H1 (cell line): ENCODE data around the gene ZNRF3. TPM values are rescaled to one million over a fixed set of nuclear protein-coding genes. Genes with fewer than 3 reads are reported as not detected.
"Not testable (repeated sequence)": the region's sequence is repeated elsewhere in the genome, so short reads cannot be mapped to it uniquely, and the experiment has no call there.

Source experiments
- CTCF ChIA-PET: fragments of 300-600 bp; sonication (Branson Sonifier 250); formaldehyde crosslinking; loops from one replicate; lab custom pipeline; 2021; ENCODE audit not compliant: partially characterized antibody; lab: Charles Lee
- POLR2A ChIA-PET: fragments of 300-600 bp; sonication (Branson Sonifier 250); formaldehyde crosslinking; loops from one replicate; lab custom pipeline; 2021; ENCODE audit warnings: inconsistent platforms; ENCODE audit not compliant: partially characterized antibody; lab: Charles Lee
- DNase-seq, 2 experiments: peaks; one replicate each; pipeline versions ENCODE4 v3.0.0 to v3.0.0-alpha.2; 2010 to 2022; ENCODE audit warnings: low spot score in 2 of 2, low read depth in 1 of 2, mixed read lengths in 1 of 2
- FAIRE-seq: peaks from 2 replicates; lab custom pipeline; 2011; peaks lifted over from hg19 to GRCh38; lab: Jason Lieb, UNC
- H2AFZ ChIP-seq: 2 replicates; pipeline ENCODE4 v1.8.1; 2012; ENCODE audit warnings: low read length, inconsistent platforms
- H2AK5ac ChIP-seq: 2 replicates; pipeline ENCODE4 v1.6.1; 2013; ENCODE audit warnings: low read depth, low read length
- H2BK120ac ChIP-seq: replicated peaks from 2 replicates; pipeline ENCODE3; 2013; ENCODE audit warnings: low read depth, low read length, inconsistent platforms
- H2BK12ac ChIP-seq: 2 replicates; pipeline ENCODE4 v1.6.1; 2013; ENCODE audit warnings: low read depth, low read length
- H2BK15ac ChIP-seq: 2 replicates; pipeline ENCODE4 v1.6.1; 2013; ENCODE audit warnings: low read length
- H2BK20ac ChIP-seq: 2 replicates; pipeline ENCODE4 v1.6.1; 2013; ENCODE audit warnings: low read length
- H2BK5ac ChIP-seq: 2 replicates; pipeline ENCODE4 v1.6.1; 2013; ENCODE audit warnings: low read depth, low read length
- H3K14ac ChIP-seq: 2 replicates; pipeline ENCODE4 v1.6.1; 2013; ENCODE audit warnings: inconsistent platforms; ENCODE audit not compliant: insufficient read length
- H3K18ac ChIP-seq: 2 replicates; pipeline ENCODE4 v1.6.1; 2013; ENCODE audit warnings: low read length; ENCODE audit errors: extremely low read depth
- H3K23ac ChIP-seq: 2 replicates; pipeline ENCODE4 v1.6.1; 2013; ENCODE audit warnings: inconsistent platforms; ENCODE audit not compliant: insufficient read length
- H3K23me2 ChIP-seq: 2 replicates; pipeline ENCODE4 v1.6.1; 2013; ENCODE audit warnings: low read depth, low read length
- H3K27ac ChIP-seq: 2 replicates; pipeline ENCODE4 v1.6.1; 2011; ENCODE audit warnings: low read depth, low read length, inconsistent platforms
- H3K27me3 ChIP-seq, 4 experiments: replicated peaks in 1 of 4; 1 replicate in 1 of 4; 2 replicates in 3 of 4; pipeline versions ENCODE4 v1.6.1 to v1.8.1; 2011 to 2013; ENCODE audit warnings: low read length in 3 of 4, mild to moderate bottlenecking in 3 of 4, inconsistent platforms in 2 of 4, mixed read lengths in 2 of 4, moderate library complexity in 1 of 4; ENCODE audit not compliant: control insufficient read depth in 3 of 4, insufficient read depth in 3 of 4; ENCODE audit errors: extremely low read depth in 1 of 4
- H3K36me3 ChIP-seq, 4 experiments: 2 replicates each; pipeline versions ENCODE4 v1.6.1 to v1.8.1; 2011 to 2013; ENCODE audit warnings: mild to moderate bottlenecking in 4 of 4, low read length in 3 of 4, moderate library complexity in 2 of 4, control low read depth in 1 of 4, inconsistent platforms in 1 of 4; ENCODE audit not compliant: insufficient read depth in 4 of 4, control insufficient read depth in 2 of 4
- H3K4ac ChIP-seq: replicated peaks from 2 replicates; pipeline ENCODE3; 2013; ENCODE audit warnings: low read length, low read depth, mixed read lengths, inconsistent platforms; ENCODE audit not compliant: insufficient read length
- H3K4me1 ChIP-seq, 4 experiments: replicated peaks in 1 of 4; 1 replicate in 1 of 4; 2 replicates in 3 of 4; pipeline versions ENCODE4 v1.6.1 to v1.8.1; 2011 to 2013; ENCODE audit warnings: low read length in 3 of 4, inconsistent platforms in 2 of 4, mixed read lengths in 1 of 4; ENCODE audit not compliant: insufficient read depth in 4 of 4, control insufficient read depth in 3 of 4
- H3K4me2 ChIP-seq, 2 experiments: 2 replicates each; pipeline versions ENCODE4 v1.6.1 to v1.8.1; 2011 to 2013; ENCODE audit warnings: low read depth in 2 of 2, low read length in 2 of 2, control low read depth in 1 of 2, inconsistent platforms in 1 of 2, mild to moderate bottlenecking in 1 of 2; ENCODE audit not compliant: insufficient read depth in 1 of 2
- H3K4me3 ChIP-seq, 4 experiments: fragments of 200-600, 300-600 bp in 1 of 4; sonication (generic), shearing (Covaris generic), sonication (Bioruptor Twin) in 1 of 4; 2 replicates each; pipeline versions ENCODE4 v1.5.1 to v1.8.1; 2011 to 2016; ENCODE audit warnings: low read length in 4 of 4, low read depth in 3 of 4, control low read depth in 2 of 4, inconsistent platforms in 2 of 4, mild to moderate bottlenecking in 2 of 4, mixed read lengths in 1 of 4, moderate library complexity in 1 of 4; ENCODE audit not compliant: insufficient read depth in 2 of 4; ENCODE audit errors: extremely low read depth in 1 of 4
- H3K56ac ChIP-seq: replicated peaks from 2 replicates; pipeline ENCODE3; 2013; ENCODE audit warnings: low read depth, mild to moderate bottlenecking, mixed read lengths, low read length, inconsistent platforms; ENCODE audit not compliant: insufficient read length
- H3K79me1 ChIP-seq: 2 replicates; pipeline ENCODE4 v1.6.1; 2013; ENCODE audit warnings: low read depth, low read length, control low read depth
- H3K79me2 ChIP-seq, 2 experiments: 2 replicates each; pipeline versions ENCODE4 v1.6.1 to v1.8.1; 2012 to 2013; ENCODE audit warnings: low read length in 2 of 2, mild to moderate bottlenecking in 2 of 2, inconsistent platforms in 1 of 2; ENCODE audit not compliant: insufficient read depth in 2 of 2, control insufficient read depth in 1 of 2
- H3K9ac ChIP-seq, 4 experiments: replicated peaks in 1 of 4; 1 replicate in 1 of 4; 2 replicates in 3 of 4; pipeline versions ENCODE4 v1.6.1 to v1.8.1; 2011 to 2013; ENCODE audit warnings: low read depth in 3 of 4, low read length in 3 of 4, control low read depth in 2 of 4, mild to moderate bottlenecking in 2 of 4, moderate library complexity in 2 of 4, inconsistent platforms in 1 of 4; ENCODE audit errors: extremely low read depth in 1 of 4
- H3K9me3 ChIP-seq, 2 experiments: 2 replicates each; pipeline versions ENCODE4 v1.6.1 to v1.8.1; 2012 to 2013; ENCODE audit warnings: mild to moderate bottlenecking in 2 of 2, moderate library complexity in 2 of 2, control low read depth in 1 of 2, inconsistent platforms in 1 of 2, low read depth in 1 of 2, low read length in 1 of 2, mixed read lengths in 1 of 2; ENCODE audit not compliant: insufficient read depth in 2 of 2
- H4K20me1 ChIP-seq, 2 experiments: replicated peaks in 1 of 2; 2 replicates each; pipeline versions ENCODE3 to v1.8.1; 2011 to 2013; ENCODE audit warnings: inconsistent platforms in 2 of 2, low read length in 2 of 2, mild to moderate bottlenecking in 1 of 2; ENCODE audit not compliant: insufficient read depth in 2 of 2, control insufficient read depth in 1 of 2
- H4K5ac ChIP-seq: 2 replicates; pipeline ENCODE4 v1.6.1; 2013; ENCODE audit warnings: low read length, low read depth, mixed read lengths, inconsistent platforms; ENCODE audit not compliant: insufficient read length
- H4K8ac ChIP-seq: 2 replicates; pipeline ENCODE4 v1.8.0; 2013; ENCODE audit warnings: mild to moderate bottlenecking, moderate library complexity, low read length, inconsistent platforms; ENCODE audit not compliant: insufficient read depth; ENCODE audit errors: extremely low read depth
- H4K91ac ChIP-seq: replicated peaks from 2 replicates; pipeline ENCODE3; 2013; ENCODE audit warnings: low read length, mixed read lengths, inconsistent platforms; ENCODE audit not compliant: insufficient read length
- WGBS, 2 experiments: shearing (Covaris generic) in 1 of 2; methylation state at CpG; one replicate each; pipeline versions ENCODE4 v1.1.6 to v1.1.7; 2013 to 2015; ENCODE audit warnings: low lambda C conversion rate in 2 of 2, mixed read lengths in 2 of 2, inconsistent platforms in 1 of 2, low coverage in 1 of 2, missing lambda C conversion rate in 1 of 2; ENCODE audit not compliant: insufficient replicate concordance in 2 of 2, insufficient coverage in 1 of 2, insufficient read length in 1 of 2; ENCODE audit errors: extremely low coverage in 1 of 2, missing lambda C conversion rate in 1 of 2; 5-methylcytosine and 5-hydroxymethylcytosine counted together
- polyA plus RNA-seq, 7 experiments: library from polyadenylated mRNA; depleted of rRNA in 3 of 7; stranded (reverse) in 5 of 7; unstranded in 2 of 7; fragments of >200 nt in 5 of 7; fragments of 200-250 nt in 2 of 7; gene quantifications; 1 replicate in 5 of 7; 2 replicates in 1 of 7; 4 replicates in 1 of 7; pipeline versions ENCODE4 v1.2.1 to v1.2.3, GENCODE V29; 2011 to 2013; ENCODE audit warnings: missing spikeins in 2 of 7, mixed read lengths in 2 of 7
- total RNA-seq: library from RNA; stranded (reverse); fragmentation: NEBNext Ultra II Directional; extraction: Animal tissue kit (Norgen Biotek cat#: 25700); gene quantifications from 2 replicates; pipeline ENCODE4 v1.2.1, GENCODE V29; 2021

The ZNRF3 gene
- total and polyA plus RNA-seq, 2 of the 8 experiments (the other 6 are each of a cell fraction or from before 2014, with no cell fraction given), result 14.1 to 21.7 TPM

- H3K9ac ChIP-seq, H3K36me3 ChIP-seq, H3K4me3 ChIP-seq, H2BK5ac ChIP-seq, H4K5ac ChIP-seq, H3K27me3 ChIP-seq, H3K4me2 ChIP-seq, FAIRE-seq, H3K27ac ChIP-seq, H3K9me3 ChIP-seq, H2BK120ac ChIP-seq, H3K56ac ChIP-seq, H2BK12ac ChIP-seq, H2BK15ac ChIP-seq, DNase-seq, H2AFZ ChIP-seq, H2AK5ac ChIP-seq, H3K14ac ChIP-seq, H3K23ac ChIP-seq, H3K79me1 ChIP-seq, H3K18ac ChIP-seq, H4K8ac ChIP-seq, H4K91ac ChIP-seq, H2BK20ac ChIP-seq, H3K4ac ChIP-seq: not testable (repeated sequence)
- 93% methylated on average over 3 of the region's 4 CpGs; no CpG with 5 or more reads in 1 of the 2 experiments for WGBS, 2 experiments
- peaks cover 8 to 17% (median 14%) of the 10 kb centered on the region in 4 experiments for H3K4me1 ChIP-seq
- ChIA-PET POLR2A (interaction anchor here (1.4 kb wide), 1 partner anchor 118 kb away, joined by 4 read pairs; no protein-coding TSS in a partner anchor), CTCF (interaction anchor here (0.8 to 3.8 kb wide), 4 partner anchors 11 to 154 kb away, joined by 3 to 26 read pairs (median 7); no protein-coding TSS in a partner anchor)
- H4K20me1 ChIP-seq, result peaks cover 30 to 32% of the 10 kb centered on the region in 2 experiments
- peaks cover 12% of the 10 kb centered on the region for H3K23me2 ChIP-seq
- peaks cover 18 to 71% of the 10 kb centered on the region in 2 experiments for H3K79me2 ChIP-seq
Measured at GRCh38 chr22:28886679-28887078, 3.3 kb downstream of the ZNRF3 start.
